Measurements from ENCODE around the gene AKAP12.

The AKAP12 gene

DNA sequence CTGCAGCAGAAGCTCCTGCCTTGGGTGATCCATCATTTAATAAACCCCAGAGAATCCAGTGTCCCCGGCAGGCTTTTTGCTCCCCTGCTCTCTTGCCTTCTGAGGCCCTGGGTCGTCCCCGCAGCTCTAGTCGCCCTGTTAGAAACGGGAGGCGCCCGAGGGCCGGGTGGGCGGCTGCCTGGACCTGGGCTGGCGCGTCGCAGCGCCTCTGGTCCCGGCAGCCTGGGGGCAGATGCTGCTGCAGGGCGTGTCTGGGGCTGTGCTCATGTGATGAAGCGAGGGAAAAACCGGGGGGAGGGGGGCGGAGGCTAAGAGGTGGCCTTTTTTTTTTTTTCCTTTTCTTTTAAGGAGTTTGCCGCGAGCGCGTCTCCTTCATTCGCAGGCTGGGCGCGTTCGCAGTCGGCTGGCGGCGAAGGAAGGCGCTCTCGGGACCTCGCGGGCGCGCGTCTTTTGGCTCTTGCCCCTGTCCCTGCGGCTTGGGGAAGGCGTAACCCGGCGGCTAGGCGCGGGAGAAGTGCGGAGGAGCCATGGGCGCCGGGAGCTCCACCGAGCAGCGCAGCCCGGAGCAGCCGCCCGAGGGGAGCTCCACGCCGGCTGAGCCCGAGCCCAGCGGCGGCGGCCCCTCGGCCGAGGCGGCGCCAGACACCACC lies 394 bp downstream of the AKAP12 start:
- no peak for DNase-seq

GRCh38 chr6:151240791-151241642 lies 1.2 kb downstream of the AKAP12 start:
- DNase-seq: no peak

DNA sequence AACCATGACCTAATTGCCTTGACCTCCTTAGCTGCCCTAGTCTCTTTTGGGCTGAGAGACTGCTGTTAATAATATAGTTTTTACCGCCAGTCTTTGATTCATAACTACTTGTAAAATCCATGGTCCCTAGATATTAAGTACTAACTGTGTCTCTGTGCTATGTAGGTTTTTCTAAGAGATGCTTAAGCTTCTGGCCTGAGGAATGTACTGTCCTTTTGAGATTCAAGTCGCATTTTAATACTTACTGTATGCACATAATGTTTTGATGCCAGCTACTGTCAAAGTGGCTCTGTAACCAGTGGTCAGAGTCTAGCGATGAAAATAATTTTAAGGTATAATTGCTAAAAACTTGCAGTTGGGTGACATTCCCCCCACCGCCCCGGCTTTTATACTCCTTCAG lies 2.1 kb downstream of the AKAP12 start:
- no peak for DNase-seq

- no peak for DNase-seq
These were observed 2.7 kb downstream of the AKAP12 start for GRCh38 chr6:151242420-151242861.

DNA sequence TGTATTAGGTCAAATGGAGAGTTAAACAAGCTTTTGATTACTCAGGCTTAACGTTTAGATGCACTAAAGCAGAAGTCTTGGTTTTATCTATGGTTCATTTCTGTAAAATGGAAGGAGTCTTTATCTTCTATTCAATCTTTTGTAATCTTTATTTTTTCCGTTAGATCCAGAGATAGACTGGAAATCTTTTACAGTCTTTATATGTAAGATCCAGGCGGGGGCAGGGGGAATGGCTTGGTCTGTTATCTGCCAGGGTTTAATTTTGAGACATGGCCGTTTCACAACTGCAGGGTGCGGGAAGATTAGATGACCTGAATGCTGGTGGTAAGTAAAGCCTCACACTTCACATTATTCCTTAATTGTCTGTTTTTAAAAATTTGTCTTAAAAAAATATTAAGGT lies 3.7 kb downstream of the AKAP12 start:
- no peak for DNase-seq

GRCh38 chr6:151247490-151247889 lies 7.7 kb downstream of the AKAP12 start:
- no peak for DNase-seq

DNA sequence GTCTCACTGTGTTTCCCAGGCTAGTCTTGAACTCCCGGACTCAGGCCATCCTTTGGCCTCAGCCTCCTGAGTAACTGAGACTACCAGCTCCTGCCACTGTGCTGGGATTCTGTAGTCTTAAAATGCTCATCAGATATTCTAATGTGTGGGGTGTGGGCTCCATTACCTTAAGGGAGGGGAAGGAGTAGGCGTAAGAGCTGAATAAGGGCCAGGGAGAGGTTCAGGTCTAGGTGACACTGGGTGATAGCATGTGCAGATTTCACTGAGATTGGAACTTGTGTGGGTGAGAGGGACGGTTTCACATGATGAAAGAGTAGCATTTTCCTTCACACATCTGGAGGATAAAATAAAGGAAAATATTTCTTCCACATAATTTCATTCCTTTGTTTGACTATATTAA lies 8.5 kb downstream of the AKAP12 start:
- no peak for DNase-seq

- no peak for DNase-seq
These were observed 12.9 kb downstream of the AKAP12 start for GRCh38 chr6:151252634-151253033.

GRCh38 chr6:151254451-151255081 lies 14.8 kb downstream of the AKAP12 start:
- no peak for DNase-seq

DNA sequence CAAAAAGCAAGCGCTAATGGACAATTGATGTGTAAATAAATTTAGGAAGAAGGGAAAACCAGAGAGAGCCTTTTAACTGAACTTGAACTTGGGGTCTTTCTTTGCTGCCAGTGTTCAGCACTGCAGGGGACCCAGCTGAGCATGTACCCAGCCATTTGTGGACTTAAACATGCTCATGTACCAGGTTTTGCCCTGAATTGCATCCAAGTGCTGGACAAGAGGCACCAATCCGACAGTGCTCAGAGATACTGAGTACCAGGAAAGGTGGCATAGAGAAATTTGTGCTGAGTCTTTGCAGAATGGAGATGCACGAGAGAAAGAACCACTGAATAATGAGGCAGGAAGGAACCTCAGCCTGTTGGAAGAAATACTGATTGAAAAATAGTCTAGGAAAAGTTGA lies 16.0 kb downstream of the AKAP12 start:
- no peak for DNase-seq

GRCh38 chr6:151257985-151258445 lies 18.2 kb downstream of the AKAP12 start:
- no peak for DNase-seq

DNA sequence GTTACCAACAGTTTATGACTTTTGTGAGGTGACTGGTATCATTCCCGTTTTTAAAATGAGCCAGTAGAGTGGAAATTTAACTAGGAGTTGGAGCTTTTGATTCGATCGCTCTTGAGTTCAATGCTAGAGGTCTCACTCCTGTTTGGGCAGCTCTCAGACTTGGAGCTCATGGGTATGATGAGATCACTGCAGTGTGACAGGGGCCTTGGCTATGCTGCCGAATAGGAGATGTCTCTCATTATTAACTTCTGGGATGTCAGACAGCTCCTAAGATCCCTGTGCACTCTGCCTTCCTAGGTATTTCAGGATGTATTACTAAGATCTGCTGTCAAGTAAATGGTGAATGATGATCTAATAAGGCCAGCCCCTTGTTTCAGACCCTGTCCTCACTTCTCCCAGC lies 20.4 kb downstream of the AKAP12 start:
- no peak for DNase-seq

DNA sequence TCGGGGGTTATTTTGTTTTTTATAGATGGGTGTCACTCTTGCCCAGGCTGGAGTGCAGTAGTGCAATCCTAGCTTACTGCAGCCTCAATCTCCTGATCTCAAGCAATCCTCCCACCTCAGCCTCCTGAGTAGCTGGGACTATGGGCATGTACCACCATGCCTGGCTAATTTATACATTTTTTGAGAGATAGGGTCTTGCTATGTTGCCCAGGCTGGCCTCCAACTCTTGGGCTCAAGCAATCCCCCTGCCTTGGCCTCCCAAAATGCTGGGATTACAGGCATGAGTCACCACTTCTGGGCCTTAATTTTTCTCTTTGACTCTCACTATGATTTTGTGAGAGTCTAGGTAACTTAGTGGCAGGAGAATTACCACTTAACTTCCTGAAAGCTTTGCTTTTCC lies 23.3 kb downstream of the AKAP12 start:
- no peak for DNase-seq

- DNase-seq: no peak
These were observed 24.2 kb downstream of the AKAP12 start for GRCh38 chr6:151263967-151264366.

DNA sequence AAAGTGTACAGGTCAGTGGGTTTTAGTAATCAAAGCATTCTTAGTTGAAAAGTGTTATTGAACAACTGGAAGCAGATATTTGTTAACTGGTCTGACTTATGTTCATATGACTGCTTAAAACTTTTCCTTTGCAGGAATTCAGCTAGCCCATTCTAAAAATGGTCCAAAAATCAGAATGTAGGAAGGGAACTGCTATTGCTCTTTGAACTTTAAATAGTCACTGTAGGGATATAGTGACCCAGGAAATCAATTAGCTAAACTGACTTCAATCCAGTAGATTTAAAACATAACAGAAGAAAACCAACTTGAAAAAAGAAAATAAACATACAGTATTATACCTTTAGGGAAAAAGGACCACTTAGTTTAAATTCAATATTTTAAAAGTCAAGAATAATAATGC lies 25.5 kb downstream of the AKAP12 start:
- no peak for DNase-seq

DNA sequence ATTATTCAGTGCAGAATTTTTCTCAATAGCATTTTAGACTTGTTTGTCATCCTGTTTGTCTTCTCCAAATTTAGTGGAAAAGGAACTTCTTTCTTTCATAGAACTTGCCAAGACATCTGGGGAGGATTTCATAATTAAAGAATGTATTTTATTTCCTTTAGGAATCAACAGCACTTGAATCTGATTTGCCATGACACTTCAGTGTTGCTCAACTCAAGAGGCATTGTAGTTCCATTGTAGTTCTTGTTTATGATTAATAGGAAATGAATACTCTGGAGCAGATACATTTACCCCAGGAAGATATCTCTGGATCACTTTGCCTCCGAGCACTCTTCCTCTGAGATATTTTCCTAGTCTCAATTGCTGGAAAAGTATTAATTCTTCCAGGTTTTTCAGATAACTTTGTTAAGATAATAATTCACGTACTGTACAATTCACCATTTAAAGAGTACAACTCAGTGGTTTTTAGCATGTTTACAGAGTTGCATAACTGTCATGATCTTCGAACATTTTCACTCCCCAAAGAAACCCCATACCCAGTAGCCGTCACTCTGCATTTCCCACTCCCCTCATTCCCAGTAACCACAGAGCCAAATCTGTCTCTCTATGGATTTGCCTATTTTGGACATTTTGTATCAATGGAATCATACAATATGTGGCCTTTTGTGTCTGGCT lies 29.7 kb downstream of the AKAP12 start:
- no peak for DNase-seq

GRCh38 chr6:151275121-151275520 lies 35.4 kb downstream of the AKAP12 start:
- DNase-seq: no peak

- no peak for DNase-seq
These were observed 35.8 kb downstream of the AKAP12 start for GRCh38 chr6:151275566-151275965.

DNA sequence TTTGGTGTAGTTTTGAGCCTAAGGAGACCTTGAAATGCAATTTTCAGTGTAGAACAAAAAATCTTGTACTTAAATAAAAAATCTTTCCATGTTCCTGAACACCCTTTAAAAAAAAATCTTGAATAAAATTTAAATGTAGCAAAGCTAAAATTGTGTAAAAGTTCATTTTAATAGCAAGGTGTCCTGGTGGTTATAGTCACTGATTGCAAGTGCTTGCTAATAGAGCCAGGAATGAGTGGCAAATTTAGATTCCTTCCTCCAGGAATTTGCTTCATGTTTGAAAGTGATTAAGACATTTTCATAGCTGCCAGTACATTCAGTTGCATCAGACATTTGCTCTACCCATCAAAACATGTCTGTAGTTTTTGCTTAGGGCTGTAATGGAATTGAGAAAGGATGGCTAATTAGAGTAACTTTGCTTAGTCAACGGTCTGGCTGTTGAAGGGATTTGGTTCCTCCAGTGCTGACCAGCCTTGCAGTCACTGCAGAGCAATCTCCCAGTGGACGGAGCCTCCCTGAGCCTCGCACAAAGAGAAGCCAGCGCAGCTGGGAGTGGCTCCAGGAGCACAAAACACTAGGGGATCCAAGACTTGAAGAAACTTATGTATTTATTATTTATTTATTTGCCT lies 36.5 kb downstream of the AKAP12 start:
- DNase-seq: no peak

DNA sequence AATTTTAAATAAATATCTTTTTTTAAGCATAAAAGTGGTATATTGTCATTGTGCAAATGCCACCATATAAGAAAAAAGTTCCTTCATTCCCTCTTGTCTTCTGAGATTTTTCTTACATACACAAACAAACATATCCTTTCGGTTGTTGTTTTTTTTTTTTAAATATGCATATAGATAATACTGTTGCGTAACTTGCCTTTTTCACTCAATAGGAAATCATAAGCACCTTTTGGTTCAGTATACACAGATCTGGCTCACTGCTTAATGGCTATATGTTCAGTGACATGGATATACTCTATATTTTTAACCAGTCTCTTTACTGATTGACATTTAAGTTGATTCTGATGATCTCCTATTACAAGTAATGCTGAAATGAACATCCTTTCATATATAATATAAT lies 40.1 kb downstream of the AKAP12 start:
- no peak for DNase-seq

GRCh38 chr6:151280859-151281258 lies 41.1 kb downstream of the AKAP12 start:
- no peak for DNase-seq

DNA sequence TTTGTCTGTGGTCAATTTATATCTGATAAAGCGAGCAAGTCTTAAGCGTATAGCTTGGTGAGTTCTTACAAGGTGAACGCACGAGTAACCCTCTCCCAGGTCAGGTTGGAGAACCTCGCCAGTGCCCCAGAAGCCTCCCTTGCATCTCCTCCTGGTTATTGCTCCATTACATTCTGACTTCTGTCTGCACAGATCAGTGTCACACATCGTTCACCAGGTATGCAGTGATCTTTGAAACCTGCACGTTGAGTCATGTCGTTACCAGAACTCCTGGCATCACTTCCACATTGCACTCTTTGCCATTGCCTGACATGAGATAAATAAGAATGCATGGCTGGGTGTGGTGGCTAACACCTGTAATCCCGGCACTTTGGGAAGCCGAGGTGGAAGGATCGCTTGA lies 44.2 kb downstream of the AKAP12 start:
- no peak for DNase-seq

DNA sequence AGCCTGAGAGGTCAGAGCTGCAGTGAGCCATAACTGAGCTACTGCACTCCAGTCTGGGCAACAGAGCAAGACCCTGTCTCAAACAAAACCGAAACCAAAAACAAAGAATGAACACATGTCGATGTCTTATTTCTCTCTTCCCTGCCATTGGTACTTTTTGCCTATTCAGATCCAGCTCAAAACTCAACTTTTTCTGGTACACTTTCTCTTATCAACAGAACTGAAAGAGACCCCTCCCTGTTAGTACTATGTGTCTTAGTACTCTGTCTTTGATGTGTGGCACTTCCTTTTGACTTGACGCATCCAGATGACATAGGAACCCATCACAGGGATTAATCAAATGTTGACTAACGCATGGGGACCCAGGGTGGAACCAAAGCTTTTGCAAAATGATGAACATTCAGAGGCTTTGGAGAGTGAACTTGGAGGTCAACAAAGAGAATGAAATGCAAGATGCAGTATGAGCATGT lies 44.8 kb downstream of the AKAP12 start:
- DNase-seq: no peak
